ENCODE measurements around the gene TBC1D9. TPM values are rescaled to one million over a fixed set of nuclear protein-coding genes. Genes with fewer than 3 reads are reported as not detected.

Gene TBC1D9
- total and polyA plus RNA-seq, 5 donors from 2014 or later, result 0.03 to 0.30 (median 0.20) TPM; not detected in 2

DNA sequence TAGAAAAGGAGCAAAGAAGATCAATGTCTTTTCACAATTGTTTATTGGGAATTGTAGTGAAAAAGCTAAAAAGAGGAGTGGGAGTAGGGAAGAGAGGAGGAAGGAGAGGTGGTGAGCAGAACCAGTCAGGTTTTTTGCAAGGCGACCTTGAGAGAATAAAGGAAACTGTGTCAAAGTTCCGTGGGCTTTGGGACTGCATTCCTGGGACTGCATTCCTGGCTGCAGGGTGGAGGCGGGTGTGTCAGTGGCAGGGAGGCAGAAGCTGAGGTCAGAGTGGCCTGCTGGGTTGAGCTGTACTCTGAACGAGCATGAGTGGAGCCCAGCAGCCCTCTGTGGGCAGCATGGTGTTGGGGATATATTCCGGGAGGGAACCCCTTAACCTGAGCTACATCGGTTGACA is 120.6 kb downstream of the TBC1D9 start:
- Mint-ChIP-seq H3K27ac (no peak overlapping the region), H3K27me3 (peaks cover 11% of the 10 kb centered on the region), H3K36me3 (no peaks in the 10 kb centered on the region), H3K9me3 (no peaks in the 10 kb centered on the region), H3K4me1 (no peaks in the 10 kb centered on the region), H3K4me3 (no peak overlapping the region)
- no peak overlapping the region for H3K27ac ChIP-seq (ENCODE audit: insufficient read depth, low read length, poor library complexity, severe bottlenecking)
- H3K36me3 ChIP-seq (ENCODE audit: control insufficient read depth, insufficient read depth, low read length), result no peaks in the 10 kb centered on the region
- H3K4me1 ChIP-seq (ENCODE audit: control insufficient read depth, insufficient read depth, low read length, poor library complexity, severe bottlenecking), result no peaks in the 10 kb centered on the region
- DNase-seq (no peak), ATAC-seq (ENCODE audit: low read depth in 2 of 2) (no peak)
- H3K27me3 ChIP-seq (ENCODE audit: control insufficient read depth, insufficient read depth, low read length), result peaks cover 2% of the 10 kb centered on the region
- H3K9me3 ChIP-seq (ENCODE audit: control insufficient read depth in 2 of 2, low read length in 2 of 2), result no peaks in the 10 kb centered on the region
- H3K4me3 ChIP-seq (ENCODE audit: low read depth, low read length), result no peak overlapping the region

GRCh38 chr4:140633951-140634350 is 122.2 kb downstream of the TBC1D9 start:
- H3K27me3 ChIP-seq (ENCODE audit: control insufficient read depth, insufficient read depth, low read length), result no peaks in the 10 kb centered on the region
- Mint-ChIP-seq H3K27me3 (peaks cover 18% of the 10 kb centered on the region), H3K36me3 (no peaks in the 10 kb centered on the region), H3K27ac (no peak overlapping the region), H3K9me3 (no peaks in the 10 kb centered on the region), H3K4me1 (no peaks in the 10 kb centered on the region), H3K4me3 (no peak overlapping the region)
- no peak overlapping the region for H3K4me3 ChIP-seq (ENCODE audit: low read depth, low read length)
- DNase-seq, result no peak
- H3K36me3 ChIP-seq (ENCODE audit: control insufficient read depth, insufficient read depth, low read length), result no peaks in the 10 kb centered on the region
- H3K9me3 ChIP-seq (ENCODE audit: control insufficient read depth in 2 of 2, low read length in 2 of 2), result no peaks in the 10 kb centered on the region
- no peak for ATAC-seq (ENCODE audit: low read depth in 2 of 2)
- H3K27ac ChIP-seq (ENCODE audit: insufficient read depth, low read length, poor library complexity, severe bottlenecking), result no peak overlapping the region
- no peaks in the 10 kb centered on the region for H3K4me1 ChIP-seq (ENCODE audit: control insufficient read depth, insufficient read depth, low read length, poor library complexity, severe bottlenecking)

DNA sequence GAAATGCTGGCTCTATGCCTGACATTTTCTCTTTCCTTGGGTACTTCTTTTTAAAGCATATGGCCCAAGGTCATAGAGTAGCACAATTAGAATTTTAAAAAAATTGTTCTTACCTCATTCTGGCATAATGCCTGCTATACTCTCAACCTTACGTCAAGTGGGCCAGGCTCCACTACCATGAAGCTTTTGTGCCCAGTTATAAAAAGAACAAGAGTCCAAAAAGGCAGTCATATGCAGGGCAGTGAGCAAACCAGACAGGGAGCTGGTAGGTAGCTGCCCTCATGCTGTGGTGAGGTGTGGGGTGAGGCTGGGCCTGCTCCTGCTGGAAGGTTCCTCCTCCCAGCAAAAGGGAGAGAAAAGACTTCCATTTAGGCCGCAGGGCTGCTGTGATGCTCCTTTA is 123.1 kb downstream of the TBC1D9 start:
- ATAC-seq (ENCODE audit: low read depth in 2 of 2) (no peak), DNase-seq (no peak)
- Histone ChIP-seq H3K36me3 (ENCODE audit: control insufficient read depth, insufficient read depth, low read length) (no peaks in the 10 kb centered on the region), H3K4me3 (ENCODE audit: low read depth, low read length) (no peak overlapping the region), H3K4me1 (ENCODE audit: control insufficient read depth, insufficient read depth, low read length, poor library complexity, severe bottlenecking) (no peaks in the 10 kb centered on the region), H3K9me3 (ENCODE audit: control insufficient read depth in 2 of 2, low read length in 2 of 2) (no peaks in the 10 kb centered on the region), H3K27ac (ENCODE audit: insufficient read depth, low read length, poor library complexity, severe bottlenecking) (no peak overlapping the region), H3K27me3 (ENCODE audit: control insufficient read depth, insufficient read depth, low read length) (no peaks in the 10 kb centered on the region)
- H3K9me3 Mint-ChIP-seq, result no peaks in the 10 kb centered on the region
- H3K4me1 Mint-ChIP-seq, result no peaks in the 10 kb centered on the region
- H3K36me3 Mint-ChIP-seq, result no peaks in the 10 kb centered on the region
- H3K4me3 Mint-ChIP-seq, result no peak overlapping the region
- no peak overlapping the region for H3K27ac Mint-ChIP-seq
- peaks cover 18% of the 10 kb centered on the region for H3K27me3 Mint-ChIP-seq

DNA sequence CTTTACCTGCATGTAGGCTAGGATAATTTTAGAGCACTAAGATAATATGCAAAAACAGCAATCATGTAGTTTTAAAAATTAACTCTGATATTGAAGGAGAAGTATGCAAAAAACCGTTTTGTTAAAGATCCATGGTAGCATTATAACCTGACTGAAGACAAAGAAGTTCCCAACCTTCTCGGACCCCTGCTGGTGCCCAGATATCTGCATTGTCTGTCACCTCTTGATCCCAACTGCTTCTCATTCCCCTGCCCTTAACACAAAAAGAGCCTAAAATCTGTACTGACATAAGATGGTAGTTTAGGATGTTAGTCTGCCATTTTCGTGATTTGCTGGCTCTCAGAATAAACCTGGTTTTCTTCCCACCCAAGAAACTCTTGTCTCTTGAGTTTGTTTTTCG is 125.9 kb downstream of the TBC1D9 start:
- H3K36me3 Mint-ChIP-seq, result no peaks in the 10 kb centered on the region
- ATAC-seq (ENCODE audit: low read depth in 2 of 2) (no peak), DNase-seq (no peak)
- H3K4me1 Mint-ChIP-seq, result no peaks in the 10 kb centered on the region
- H3K27ac ChIP-seq (ENCODE audit: insufficient read depth, low read length, poor library complexity, severe bottlenecking), result no peak overlapping the region
- H3K4me3 ChIP-seq (ENCODE audit: low read depth, low read length), result no peak overlapping the region
- H3K27me3 ChIP-seq (ENCODE audit: control insufficient read depth, insufficient read depth, low read length), result peaks cover 2% of the 10 kb centered on the region
- H3K27ac Mint-ChIP-seq, result no peak overlapping the region
- no peaks in the 10 kb centered on the region for H3K4me1 ChIP-seq (ENCODE audit: control insufficient read depth, insufficient read depth, low read length, poor library complexity, severe bottlenecking)
- no peaks in the 10 kb centered on the region for H3K36me3 ChIP-seq (ENCODE audit: control insufficient read depth, insufficient read depth, low read length)
- H3K9me3 ChIP-seq (ENCODE audit: control insufficient read depth in 2 of 2, low read length in 2 of 2), result no peaks in the 10 kb centered on the region
- no peak overlapping the region for H3K4me3 Mint-ChIP-seq
- peaks cover 11% of the 10 kb centered on the region for H3K27me3 Mint-ChIP-seq
- H3K9me3 Mint-ChIP-seq, result no peaks in the 10 kb centered on the region

GRCh38 chr4:140628016-140628415 is 128.2 kb downstream of the TBC1D9 start:
- H3K27me3 Mint-ChIP-seq, result peaks cover 14% of the 10 kb centered on the region
- no peaks in the 10 kb centered on the region for H3K36me3 ChIP-seq (ENCODE audit: control insufficient read depth, insufficient read depth, low read length)
- no peak for ATAC-seq (ENCODE audit: low read depth in 2 of 2)

GRCh38 chr4:140626661-140627376 is 129.4 kb downstream of the TBC1D9 start:
- H3K4me3 Mint-ChIP-seq, result no peak overlapping the region
- no peaks in the 10 kb centered on the region for H3K9me3 ChIP-seq (ENCODE audit: control insufficient read depth in 2 of 2, low read length in 2 of 2)
- no peaks in the 10 kb centered on the region for H3K9me3 Mint-ChIP-seq
- H3K27ac Mint-ChIP-seq, result no peak overlapping the region
- H3K27ac ChIP-seq (ENCODE audit: insufficient read depth, low read length, poor library complexity, severe bottlenecking), result no peak overlapping the region
- no peaks in the 10 kb centered on the region for H3K36me3 Mint-ChIP-seq
- peaks cover 2% of the 10 kb centered on the region for H3K27me3 ChIP-seq (ENCODE audit: control insufficient read depth, insufficient read depth, low read length)
- H3K4me1 ChIP-seq (ENCODE audit: control insufficient read depth, insufficient read depth, low read length, poor library complexity, severe bottlenecking), result no peaks in the 10 kb centered on the region
- peaks cover 15% of the 10 kb centered on the region for H3K27me3 Mint-ChIP-seq
- no peaks in the 10 kb centered on the region for H3K4me1 Mint-ChIP-seq
- H3K36me3 ChIP-seq (ENCODE audit: control insufficient read depth, insufficient read depth, low read length), result no peaks in the 10 kb centered on the region
- H3K4me3 ChIP-seq (ENCODE audit: low read depth, low read length), result no peak overlapping the region
- DNase-seq, result no peak
- no peak for ATAC-seq (ENCODE audit: low read depth in 2 of 2)

More at GRCh38 chr4:140628016-140628415, 128.2 kb downstream of the TBC1D9 start:
- no peak overlapping the region for H3K27ac ChIP-seq (ENCODE audit: insufficient read depth, low read length, poor library complexity, severe bottlenecking)
- H3K9me3 ChIP-seq (ENCODE audit: control insufficient read depth in 2 of 2, low read length in 2 of 2), result no peaks in the 10 kb centered on the region
- Mint-ChIP-seq H3K4me3 (no peak overlapping the region), H3K27ac (no peak overlapping the region), H3K9me3 (no peaks in the 10 kb centered on the region), H3K36me3 (no peaks in the 10 kb centered on the region), H3K4me1 (no peaks in the 10 kb centered on the region)
- H3K4me3 ChIP-seq (ENCODE audit: low read depth, low read length), result no peak overlapping the region
- no peak for DNase-seq
- H3K4me1 ChIP-seq (ENCODE audit: control insufficient read depth, insufficient read depth, low read length, poor library complexity, severe bottlenecking), result no peaks in the 10 kb centered on the region
- H3K27me3 ChIP-seq (ENCODE audit: control insufficient read depth, insufficient read depth, low read length), result peaks cover 2% of the 10 kb centered on the region

GRCh38 chr4:140622333-140622958 is 133.7 kb downstream of the TBC1D9 start:
- Histone ChIP-seq H3K4me1 (ENCODE audit: control insufficient read depth, insufficient read depth, low read length, poor library complexity, severe bottlenecking) (no peaks in the 10 kb centered on the region), H3K9me3 (ENCODE audit: control insufficient read depth in 2 of 2, low read length in 2 of 2) (no peaks in the 10 kb centered on the region), H3K36me3 (ENCODE audit: control insufficient read depth, insufficient read depth, low read length) (no peaks in the 10 kb centered on the region), H3K4me3 (ENCODE audit: low read depth, low read length) (no peak overlapping the region), H3K27me3 (ENCODE audit: control insufficient read depth, insufficient read depth, low read length) (no peaks in the 10 kb centered on the region), H3K27ac (ENCODE audit: insufficient read depth, low read length, poor library complexity, severe bottlenecking) (no peak overlapping the region)
- Mint-ChIP-seq H3K4me1 (peaks cover 0 to 3% (median 0%) of the 10 kb centered on the region in 4 donors), H3K36me3 (no peaks in the 10 kb centered on the region), H3K9me3 (no peaks in the 10 kb centered on the region), H3K27me3 (peaks cover 8% of the 10 kb centered on the region), H3K4me3 (no peak overlapping the region), H3K27ac (no peak overlapping the region)
- DNase-seq (no peak), ATAC-seq (ENCODE audit: low read depth in 2 of 2) (no peak)

GRCh38 chr4:140621161-140621560 is 135.0 kb downstream of the TBC1D9 start:
- Mint-ChIP-seq H3K4me3 (no peak overlapping the region), H3K27me3 (peaks cover 8% of the 10 kb centered on the region), H3K36me3 (no peaks in the 10 kb centered on the region), H3K4me1 (peaks cover 0 to 3% (median 0%) of the 10 kb centered on the region in 4 donors), H3K9me3 (no peaks in the 10 kb centered on the region), H3K27ac (no peak overlapping the region)
- Histone ChIP-seq H3K27me3 (ENCODE audit: control insufficient read depth, insufficient read depth, low read length) (no peaks in the 10 kb centered on the region), H3K4me3 (ENCODE audit: low read depth, low read length) (peak overlapping the region; percentile 16), H3K36me3 (ENCODE audit: control insufficient read depth, insufficient read depth, low read length) (no peaks in the 10 kb centered on the region), H3K27ac (ENCODE audit: insufficient read depth, low read length, poor library complexity, severe bottlenecking) (no peak overlapping the region), H3K9me3 (ENCODE audit: control insufficient read depth in 2 of 2, low read length in 2 of 2) (no peaks in the 10 kb centered on the region), H3K4me1 (ENCODE audit: control insufficient read depth, insufficient read depth, low read length, poor library complexity, severe bottlenecking) (no peaks in the 10 kb centered on the region)
- ATAC-seq (ENCODE audit: low read depth in 2 of 2), result no peak
- DNase-seq, result no peak

All from CD4-positive, CD25-positive, alpha-beta regulatory T cell (primary cell).